Activated gamma-delta T cell treated with anti-CD3 and anti-CD28 coated beads, Interleukin-2, amount 50 U/mL, for 16 hours (primary cell): ENCODE measurements around the gene ODR4.
"Not testable (repeated sequence)": the region's sequence is repeated elsewhere in the genome, so short reads cannot be mapped to it uniquely, and the experiment has no call there.

Experiments
- DNase-seq: peaks from one replicate; pipeline ENCODE4 v3.0.0-alpha.2; 2020; ENCODE audit warnings: low read depth

ODR4 gene

DNA sequence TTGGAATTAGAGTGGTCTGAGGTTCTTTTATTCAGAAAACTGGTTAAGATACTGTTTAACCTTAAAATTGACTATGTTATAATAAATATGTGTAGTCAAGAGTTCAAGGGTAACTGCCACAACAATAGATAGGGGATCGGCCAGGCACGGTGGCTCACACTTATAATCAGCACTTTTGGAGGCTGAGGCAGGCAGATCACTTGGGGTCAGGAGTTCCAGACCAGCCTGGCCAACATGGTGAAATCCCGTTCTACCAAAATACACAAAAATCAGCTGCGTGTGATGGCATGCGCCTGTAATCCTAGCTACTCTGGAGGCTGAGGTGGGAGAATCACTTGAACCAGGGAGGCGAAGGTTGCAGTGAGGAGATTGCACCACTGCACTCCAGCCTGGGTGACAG is 45.8 kb downstream of the ODR4 start:
- no peak for DNase-seq

- DNase-seq = no peak
These were observed 48.9 kb downstream of the ODR4 start for GRCh38 chr1:186424539-186424938.

DNA sequence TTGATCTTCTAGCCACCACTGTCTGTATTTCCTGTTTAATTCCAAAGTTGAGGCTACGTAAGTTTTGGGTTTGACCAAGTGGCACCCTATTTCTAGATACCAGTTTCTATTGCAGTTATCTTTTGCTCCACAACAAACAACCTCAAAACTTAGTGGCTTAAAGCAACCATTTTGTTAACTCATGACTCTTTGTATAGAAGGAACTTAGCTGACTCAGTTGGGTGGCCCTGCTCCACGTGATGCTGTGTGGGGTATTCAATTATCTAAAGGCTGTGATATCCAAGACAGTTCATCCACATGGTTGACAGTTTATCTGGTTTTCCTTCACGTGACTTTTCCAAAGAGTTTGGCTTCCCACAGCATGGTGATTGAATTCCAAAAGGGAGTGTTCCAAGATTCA is 50.5 kb downstream of the ODR4 start:
- DNase-seq = no peak

DNA sequence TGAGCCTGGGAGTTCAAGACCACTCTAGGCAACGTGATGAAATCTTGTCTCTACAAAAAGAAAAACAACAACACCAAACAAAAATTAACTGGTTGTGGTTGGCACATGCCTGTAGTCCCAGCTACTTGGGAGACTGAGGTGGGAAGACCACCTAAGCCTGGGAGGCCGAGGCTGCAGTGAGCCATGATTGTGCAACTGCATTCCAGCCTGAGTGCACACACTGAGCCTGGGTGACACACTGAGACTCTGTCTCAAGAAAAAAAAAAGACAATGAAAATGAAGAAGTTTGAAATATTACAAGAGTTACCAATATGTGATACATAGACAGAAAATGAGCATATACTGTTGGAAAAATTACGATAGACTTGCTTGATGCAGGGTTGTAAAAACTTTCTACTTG is 53.4 kb downstream of the ODR4 start:
- DNase-seq = no peak

- no peak for DNase-seq
These were observed 59.7 kb downstream of the ODR4 start for GRCh38 chr1:186435336-186435735.

DNA sequence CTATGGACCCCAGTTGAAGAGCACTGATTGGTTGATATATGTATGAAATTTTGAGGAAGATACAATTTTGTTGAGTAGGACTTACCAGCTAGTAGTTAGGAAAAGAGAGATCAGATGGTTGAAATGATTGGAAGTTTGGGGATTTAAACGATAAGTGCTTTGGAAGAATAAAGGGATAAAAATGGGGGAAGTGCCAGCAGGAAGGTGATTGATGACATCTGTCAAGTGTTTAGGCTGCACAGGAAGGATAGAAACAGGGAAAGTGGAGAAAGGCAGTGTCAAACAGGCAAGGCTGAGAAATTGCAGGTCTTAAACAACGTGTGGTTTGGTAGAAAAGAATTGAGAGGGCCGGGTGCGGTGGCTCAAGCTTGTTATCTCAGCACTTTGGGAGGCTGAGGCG is 62.9 kb downstream of the ODR4 start:
- no peak for DNase-seq

- no peak for DNase-seq
These were observed 64.9 kb downstream of the ODR4 start for GRCh38 chr1:186440584-186440983.

DNA sequence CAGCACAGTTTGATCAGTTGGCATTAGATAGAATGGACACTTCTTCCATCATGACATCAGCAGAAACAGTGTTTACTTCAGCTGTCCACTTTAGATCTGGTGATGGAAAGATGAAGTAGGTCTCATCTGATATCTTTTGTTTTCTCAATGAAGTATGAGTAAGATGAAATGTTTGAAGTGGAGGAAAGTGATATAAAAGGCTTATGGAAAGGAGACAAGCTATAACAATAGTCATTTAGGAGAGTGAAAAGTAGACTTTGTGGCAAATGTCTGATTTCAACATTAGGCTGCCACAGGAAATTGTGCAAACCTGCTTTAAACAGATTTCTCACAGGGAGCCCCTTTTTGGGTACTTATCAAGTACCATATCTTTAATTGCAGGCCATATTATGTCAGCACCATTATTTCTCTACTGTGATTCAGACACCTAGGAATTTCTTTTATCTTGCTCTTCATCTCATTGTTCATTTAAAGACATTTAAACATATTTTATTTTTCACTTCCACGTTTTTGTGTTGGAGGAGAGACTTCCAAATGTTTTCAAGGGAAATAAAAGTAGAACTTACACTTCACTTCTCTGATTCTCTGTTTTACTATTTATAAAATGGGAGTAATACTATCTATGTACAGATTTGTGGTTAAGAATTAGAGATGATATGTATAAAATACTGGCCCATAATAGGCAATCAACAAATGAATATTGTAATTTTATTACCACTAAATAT is 67.2 kb downstream of the ODR4 start:
- no peak for DNase-seq

DNA sequence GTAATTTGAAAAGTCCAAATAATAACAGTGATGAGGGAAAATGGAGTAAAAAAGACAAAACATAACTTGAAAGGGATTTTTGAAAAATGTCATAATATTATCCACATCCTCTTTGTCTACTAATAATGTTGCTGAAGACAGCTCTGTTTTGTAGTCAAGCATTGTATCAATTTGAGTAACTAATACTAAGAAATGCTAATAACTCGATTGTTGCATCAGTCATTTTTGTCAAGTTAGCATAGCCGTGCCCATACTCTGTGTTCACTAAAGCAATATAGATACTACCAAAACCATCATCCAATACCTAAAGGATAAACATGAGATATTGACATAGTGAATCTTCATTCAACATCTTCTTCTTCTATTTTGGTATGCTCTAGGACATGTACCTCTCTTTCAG is 68.0 kb downstream of the ODR4 start:
- no peak for DNase-seq

DNA sequence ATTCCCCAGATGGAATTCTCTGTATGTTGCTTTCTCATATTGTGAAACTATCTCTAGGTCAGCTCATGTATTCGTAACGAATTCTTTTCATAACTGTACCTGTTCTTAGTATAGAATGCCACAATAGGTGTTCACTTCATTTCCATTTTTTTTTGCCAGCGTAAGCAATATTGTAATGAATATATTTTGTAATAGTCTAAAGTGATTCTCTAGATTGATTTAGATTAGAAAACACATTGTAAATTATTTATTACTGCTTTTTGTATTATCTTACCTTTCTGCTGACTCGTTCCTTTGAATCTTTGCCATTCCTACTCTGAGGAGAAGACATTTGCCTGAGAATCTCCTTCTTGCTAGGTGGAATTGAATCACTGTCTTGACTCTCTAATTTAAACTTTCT is 70.5 kb downstream of the ODR4 start:
- no peak for DNase-seq

GRCh38 chr1:186454981-186455380 is 79.3 kb downstream of the ODR4 start:
- no peak for DNase-seq

DNA sequence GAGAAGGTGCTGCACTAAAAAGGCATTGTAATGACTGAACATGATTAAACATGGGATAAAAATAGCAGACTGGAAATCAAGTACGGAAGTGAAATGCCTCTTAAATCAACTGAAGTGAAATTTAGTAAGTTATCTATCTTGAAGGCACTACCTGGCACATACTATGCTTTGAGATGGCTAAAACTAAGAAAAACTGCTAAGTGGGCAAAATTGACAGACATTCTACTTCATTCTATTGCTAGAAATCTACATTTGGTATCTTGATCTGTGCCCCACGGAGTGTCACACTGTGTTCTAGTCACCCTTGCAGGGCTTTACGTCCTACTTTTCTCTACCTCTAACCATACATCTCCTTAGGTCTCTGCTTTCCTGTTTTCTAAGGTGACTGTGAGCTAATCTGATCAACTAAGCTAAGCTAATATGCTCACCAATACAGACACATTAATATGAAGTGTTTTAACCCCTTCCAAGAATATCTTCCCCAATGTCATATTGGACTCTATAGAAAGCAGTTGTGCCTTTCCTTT is 81.2 kb downstream of the ODR4 start:
- no peak for DNase-seq

GRCh38 chr1:186459161-186459560 is 83.5 kb downstream of the ODR4 start:
- DNase-seq = not testable (repeated sequence)

DNA sequence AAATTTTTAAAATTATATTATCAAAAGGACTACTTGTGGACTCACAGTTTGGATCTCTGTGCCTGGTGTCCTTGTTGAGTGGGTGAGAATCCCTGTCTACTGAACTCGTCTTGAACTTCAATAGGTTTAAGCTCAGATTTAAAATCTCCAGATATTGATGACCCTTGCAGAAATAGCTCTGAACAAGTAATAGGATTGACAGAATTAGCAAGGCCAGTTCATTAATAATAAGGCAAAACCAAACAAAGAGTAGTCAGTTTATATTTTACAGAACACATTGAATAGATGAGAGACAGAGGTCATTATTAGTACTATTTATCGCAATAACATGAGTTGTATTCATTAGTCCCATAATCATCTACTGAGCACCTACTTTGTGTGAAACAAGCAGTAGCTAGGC is 85.4 kb downstream of the ODR4 start, which contains the start of gene PDC:
Gene PDC, minus strand, starts transcription at position 101 of the 400 bp plus-strand sequence. CDS start 11,655 bp downstream, outside the sequence.
- DNase-seq = no peak

DNA sequence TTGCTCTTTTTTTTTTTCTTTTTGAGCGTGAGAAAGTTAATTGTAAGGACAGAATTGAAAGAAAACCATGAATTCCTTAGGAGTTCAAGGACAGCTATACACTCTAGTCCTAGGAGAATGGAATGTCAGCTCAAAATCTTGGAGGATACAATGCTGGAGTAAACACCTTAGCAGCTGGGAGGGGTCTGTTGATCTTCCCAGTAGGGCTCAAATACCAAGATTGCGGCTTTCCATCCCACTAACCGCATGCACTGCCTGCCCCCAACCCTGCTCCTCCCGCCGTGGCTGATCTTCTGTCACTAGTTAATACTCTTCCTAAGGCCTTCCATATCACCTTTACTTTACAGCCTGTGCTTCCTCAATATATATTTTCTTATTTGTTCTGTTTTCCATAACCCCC is 87.9 kb downstream of the ODR4 start:
- no peak for DNase-seq

DNA sequence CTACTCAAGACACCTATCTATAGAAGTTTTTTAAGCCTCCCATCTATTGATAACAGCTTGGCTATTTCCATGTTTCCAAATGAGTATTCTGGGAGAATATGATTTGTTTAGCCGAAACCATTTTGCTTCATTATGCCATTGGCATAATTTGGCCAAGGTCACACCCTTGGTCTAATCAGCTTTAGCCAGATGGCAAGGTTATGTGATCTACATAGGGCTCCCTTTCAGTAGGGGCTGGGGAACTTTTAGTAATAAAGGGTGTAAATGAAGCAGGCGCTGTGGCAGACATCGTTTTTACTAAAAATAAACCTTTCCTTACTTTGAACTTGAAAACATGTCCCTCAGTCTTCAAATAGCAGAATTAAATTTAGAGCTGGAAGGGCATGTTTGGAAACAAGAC is 88.3 kb downstream of the ODR4 start:
- DNase-seq = no peak

GRCh38 chr1:186465491-186465890 is 89.9 kb downstream of the ODR4 start:
- not testable (repeated sequence) for DNase-seq

DNA sequence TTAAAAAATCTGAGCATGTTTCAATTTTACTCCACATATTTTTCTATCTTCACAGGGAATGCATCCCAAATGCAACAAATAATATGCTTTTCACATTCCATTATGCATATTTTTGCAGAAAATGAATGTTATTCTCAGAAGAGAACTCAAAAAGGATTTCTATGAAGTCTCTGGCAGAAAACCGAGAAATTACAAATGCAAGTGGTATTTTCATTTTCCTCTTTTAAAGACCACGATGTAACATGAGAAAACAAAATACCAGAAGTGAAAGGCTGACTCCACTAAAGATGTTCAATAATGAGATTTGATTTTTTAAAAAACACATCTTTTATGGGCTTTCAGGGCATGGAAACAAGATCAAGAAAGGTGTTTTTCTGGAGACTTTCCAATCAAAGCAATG is 90.3 kb downstream of the ODR4 start:
- no peak for DNase-seq
